Naive thymus-derived CD4-positive, alpha-beta T cell (primary cell): Measurements from ENCODE around the gene FOXB1. TPM values are rescaled to one million over a fixed set of nuclear protein-coding genes. Genes with fewer than 3 reads are reported as not detected.

ENCODE experiments used
- ATAC-seq: fragments of 150-1000 bp; cut with Tn5 transposase; 2 replicates; pipeline ENCODE4 v1.10.0; 2021; ENCODE audit warnings: mild to moderate bottlenecking, moderate library complexity
- CTCF ChIA-PET: fragments of 350-600 bp; sonication (Branson Sonifier 250); formaldehyde crosslinking; loops from one replicate; lab custom pipeline; 2021; ENCODE audit warnings: antibody characterized with exemption; lab: Charles Lee
- POLR2A ChIA-PET: fragments of 350-600 bp; sonication (Branson Sonifier 250); formaldehyde crosslinking; loops from one replicate; lab custom pipeline; 2021; ENCODE audit warnings: antibody characterized with exemption, inconsistent platforms; lab: Charles Lee
- DNase-seq, 9 donors: peaks; one replicate each; pipeline versions ENCODE4 v3.0.0 to v3.0.0-alpha.2; 2020 to 2022; ENCODE audit warnings: mixed read lengths in 1 of 9
- H3K27ac ChIP-seq: one replicate; pipeline ENCODE4 v1.7.0; 2013; ENCODE audit warnings: mild to moderate bottlenecking, low read depth, low read length, moderate library complexity
- H3K27me3 ChIP-seq, 2 donors: one replicate each; pipeline ENCODE4 v1.7.0; 2013; ENCODE audit warnings: low read length in 2 of 2, mild to moderate bottlenecking in 2 of 2, moderate library complexity in 2 of 2; ENCODE audit not compliant: control insufficient read depth in 2 of 2, insufficient read depth in 2 of 2
- H3K36me3 ChIP-seq, 3 experiments: 1 replicate in 2 of 3; 2 replicates in 1 of 3; pipeline ENCODE4 v1.7.0; 2013; ENCODE audit warnings: low read length in 3 of 3, mild to moderate bottlenecking in 3 of 3, moderate library complexity in 1 of 3; ENCODE audit not compliant: insufficient read depth in 3 of 3, control insufficient read depth in 2 of 3
- H3K4me1 ChIP-seq, 2 donors: one replicate each; pipeline ENCODE4 v1.7.0; 2013; ENCODE audit warnings: low read length in 2 of 2, mild to moderate bottlenecking in 2 of 2, moderate library complexity in 1 of 2; ENCODE audit not compliant: control insufficient read depth in 2 of 2, insufficient read depth in 2 of 2
- H3K4me3 ChIP-seq: 2 replicates; pipeline ENCODE4 v1.7.0; 2013; ENCODE audit warnings: mild to moderate bottlenecking, low read length
- H3K9me3 ChIP-seq, 3 experiments: 1 replicate in 2 of 3; 2 replicates in 1 of 3; pipeline ENCODE4 v1.7.0; 2013; ENCODE audit warnings: low read length in 3 of 3; ENCODE audit not compliant: control insufficient read depth in 2 of 3
- H3K27ac Mint-ChIP-seq, 9 donors: one replicate each; pipeline ENCODE4 v1.8.0; 2020 to 2022; ENCODE audit warnings: mixed read lengths in 9 of 9, mild to moderate bottlenecking in 8 of 9, moderate library complexity in 5 of 9, inconsistent platforms in 2 of 9
- H3K27me3 Mint-ChIP-seq, 5 donors: one replicate each; pipeline ENCODE4 v1.8.0; 2021 to 2022; ENCODE audit warnings: mixed read lengths in 5 of 5, mild to moderate bottlenecking in 1 of 5
- H3K36me3 Mint-ChIP-seq, 5 donors: one replicate each; pipeline ENCODE4 v1.8.0; 2020 to 2022; ENCODE audit warnings: mixed read lengths in 5 of 5, mild to moderate bottlenecking in 3 of 5, inconsistent platforms in 1 of 5
- H3K4me1 Mint-ChIP-seq, 7 donors: one replicate each; pipeline ENCODE4 v1.8.0; 2020 to 2022; ENCODE audit warnings: mixed read lengths in 7 of 7, mild to moderate bottlenecking in 3 of 7, inconsistent platforms in 1 of 7
- H3K4me3 Mint-ChIP-seq, 10 donors: one replicate each; pipeline ENCODE4 v1.8.0; 2020 to 2022; ENCODE audit warnings: mild to moderate bottlenecking in 10 of 10, mixed read lengths in 10 of 10, moderate library complexity in 6 of 10, inconsistent platforms in 2 of 10
- H3K9me3 Mint-ChIP-seq, 11 donors: one replicate each; pipeline ENCODE4 v1.8.0; 2020 to 2022; ENCODE audit warnings: mixed read lengths in 11 of 11, mild to moderate bottlenecking in 4 of 11, inconsistent platforms in 1 of 11, moderate library complexity in 1 of 11
- intact Hi-C, 2 donors: fragments of 100-400 bp; cut with micrococcal nuclease; formaldehyde crosslinking; loops; one replicate each; pipeline ENCODE4 v1.15.1; 2023
- polyA plus RNA-seq, 2 donors: library from polyadenylated mRNA; unstranded; fragments of 300-500 nt; fragmentation: Illumina TruSeq; gene quantifications; one replicate each; pipeline ENCODE4 v1.2.3, GENCODE V29; 2021
- total RNA-seq, 6 experiments: library from RNA in 5 of 6; stranded (reverse) in 5 of 6; gene quantifications; 1 replicate in 5 of 6; 2 replicates in 1 of 6; pipeline ENCODE4 v1.2.3 and lab custom pipeline; 2021 to 2026

Gene FOXB1
- total and polyA plus RNA-seq, 7 experiments from 2014 or later, result 0.12 to 0.97 (median 0.27) TPM; not detected in 2

GRCh38 chr15:60049948-60050347, 45.8 kb downstream of the FOXB1 start:
- H3K9me3 Mint-ChIP-seq, result peaks cover 5 to 22% (median 15%) of the 10 kb centered on the region in 11 donors
- POLR2A ChIA-PET, result no interaction called here
- Histone ChIP-seq H3K4me1 (no peaks in the 10 kb centered on the region), H3K4me3 (no peak overlapping the region), H3K27me3 (no peaks in the 10 kb centered on the region), H3K27ac (no peak overlapping the region), H3K9me3 (peaks cover 0 to 6% (median 0%) of the 10 kb centered on the region in 3 experiments), H3K36me3 (no peaks in the 10 kb centered on the region)
- H3K27me3 Mint-ChIP-seq, result peaks cover 0 to 29% (median 13%) of the 10 kb centered on the region in 5 donors
- DNase-seq (no peak), ATAC-seq (no peak)
- peaks cover 0 to 12% (median 1%) of the 10 kb centered on the region in 5 donors for H3K36me3 Mint-ChIP-seq
- no peak overlapping the region for H3K4me3 Mint-ChIP-seq
- H3K27ac Mint-ChIP-seq, result no peak overlapping the region
- H3K4me1 Mint-ChIP-seq, result peaks cover under 1 to 11% (median 7%) of the 10 kb centered on the region in 7 donors
- CTCF ChIA-PET, result no interaction called here
- intact Hi-C loops, result loop anchor here in 1 of 2 donors (5.0 kb wide), 1 partner anchor 43 kb away; no protein-coding TSS in a partner anchor

DNA sequence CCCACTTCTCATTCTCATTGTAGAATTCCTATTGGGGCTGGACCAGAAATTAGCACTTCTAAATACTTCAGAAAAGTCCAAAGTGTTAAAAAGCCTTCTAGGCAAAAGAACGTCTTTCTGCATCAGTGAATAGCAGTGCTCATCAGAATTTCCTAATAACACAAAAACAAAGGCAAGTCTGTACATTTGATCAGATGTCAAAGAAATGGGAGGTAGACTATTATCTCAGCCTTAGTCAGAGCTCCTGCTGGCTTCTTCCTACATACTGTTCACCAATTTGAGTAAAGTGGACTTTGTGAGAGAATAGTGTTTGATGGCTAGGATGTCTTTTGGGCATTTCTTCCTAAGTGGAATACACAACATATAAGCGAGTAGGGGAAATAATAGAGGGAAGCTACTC, 48.7 kb downstream of the FOXB1 start:
- Mint-ChIP-seq H3K9me3 (peaks cover 5 to 22% (median 15%) of the 10 kb centered on the region in 11 donors), H3K4me1 (peaks cover 0 to 2% (median 0%) of the 10 kb centered on the region in 7 donors), H3K36me3 (peaks cover 0 to 12% (median 0%) of the 10 kb centered on the region in 5 donors), H3K27ac (no peak overlapping the region), H3K4me3 (no peak overlapping the region), H3K27me3 (peaks cover 14 to 47% (median 18%) of the 10 kb centered on the region in 5 donors)
- intact Hi-C loops, result no loop called here
- Histone ChIP-seq H3K27me3 (no peaks in the 10 kb centered on the region), H3K4me3 (no peak overlapping the region), H3K27ac (no peak overlapping the region), H3K36me3 (no peaks in the 10 kb centered on the region), H3K9me3 (peaks cover 0 to 6% (median 0%) of the 10 kb centered on the region in 3 experiments), H3K4me1 (no peaks in the 10 kb centered on the region)
- ATAC-seq, result no peak
- DNase-seq, result no peak
- POLR2A ChIA-PET, result no interaction called here
- CTCF ChIA-PET, result no interaction called here

GRCh38 chr15:60054472-60054871, 50.4 kb downstream of the FOXB1 start:
- no peak overlapping the region for H3K27ac Mint-ChIP-seq
- intact Hi-C loops, result no loop called here
- H3K4me3 Mint-ChIP-seq, result no peak overlapping the region
- peaks cover 0 to 2% (median 0%) of the 10 kb centered on the region in 7 donors for H3K4me1 Mint-ChIP-seq
- Histone ChIP-seq H3K36me3 (no peaks in the 10 kb centered on the region), H3K9me3 (peaks cover 0 to 6% (median 0%) of the 10 kb centered on the region in 3 experiments), H3K27me3 (no peaks in the 10 kb centered on the region), H3K4me3 (no peak overlapping the region), H3K4me1 (no peaks in the 10 kb centered on the region), H3K27ac (no peak overlapping the region)
- CTCF ChIA-PET, result no interaction called here
- peaks cover 0 to 10% (median 0%) of the 10 kb centered on the region in 5 donors for H3K36me3 Mint-ChIP-seq
- peaks cover 7 to 22% (median 12%) of the 10 kb centered on the region in 11 donors for H3K9me3 Mint-ChIP-seq
- ATAC-seq, result no peak
- POLR2A ChIA-PET, result no interaction called here
- peaks cover 14 to 43% (median 27%) of the 10 kb centered on the region in 5 donors for H3K27me3 Mint-ChIP-seq
- no peak for DNase-seq
